Measurements from ENCODE around the gene ATP13A5.

The ATP13A5 gene

GRCh38 chr3:193229851-193230420, 148.6 kb downstream of the ATP13A5 start:
- TF ChIP-seq CTCF (IDR thresholded peaks at IDR 0.05; ENCODE audit: control extremely low read depth, extremely low read depth, low read depth, missing control alignments) = no peak
- ChIA-PET CTCF (no interaction called here), POLR2A (no interaction called here)
- DNase-seq (ENCODE audit: extremely low spot score) = no peak

GRCh38 chr3:193228206-193228605, 150.3 kb downstream of the ATP13A5 start:
- DNase-seq (ENCODE audit: extremely low spot score) = no peak
- POLR2A ChIA-PET = no interaction called here
- TF ChIP-seq CTCF (IDR thresholded peaks at IDR 0.05; ENCODE audit: control extremely low read depth, extremely low read depth, low read depth, missing control alignments) = no peak
- CTCF ChIA-PET = interaction anchor here (1.3 kb wide), 1 partner anchor 10 kb away, joined by 5 read pairs; no protein-coding TSS in a partner anchor

- DNase-seq (ENCODE audit: extremely low spot score) = no peak
- POLR2A ChIA-PET = no interaction called here
- TF ChIP-seq CTCF (IDR thresholded peaks at IDR 0.05; ENCODE audit: control extremely low read depth, extremely low read depth, low read depth, missing control alignments) = no peak
- CTCF ChIA-PET = interaction anchor here (0.9 to 1.3 kb wide), 2 partner anchors 7 to 10 kb away, joined by 3 read pairs; no protein-coding TSS in a partner anchor
These were observed 153.0 kb downstream of the ATP13A5 start for GRCh38 chr3:193225302-193226125.

Measured in GM10248 (cell line).